NCI-H446 treated with DMSO at 0.1 percent for 48 hours (cell line): ENCODE data around the gene CDC73.
"Not testable (repeated sequence)": the region's sequence is repeated elsewhere in the genome, so short reads cannot be mapped to it uniquely, and the experiment has no call there.

Source experiments
- DNase-seq: peaks from one replicate; lab custom pipeline; 2025; lab: John Stamatoyannopoulos, UW

Gene CDC73

GRCh38 chr1:193181985-193182384 is 60.2 kb downstream of the CDC73 start:
- peak; percentile 82 for DNase-seq

GRCh38 chr1:193183019-193183627 is 61.3 kb downstream of the CDC73 start:
- peak; percentile 56 for DNase-seq

GRCh38 chr1:193184776-193185175 is 62.9 kb downstream of the CDC73 start:
- no peak for DNase-seq

GRCh38 chr1:193185211-193185610 is 63.4 kb downstream of the CDC73 start:
- no peak for DNase-seq

GRCh38 chr1:193185901-193186731 is 64.3 kb downstream of the CDC73 start, which contains the start of gene B3GALT2:
Gene B3GALT2 (minus strand): TSS chr1:193186613. CDS start chr1:193181562, 5,051 bp downstream.
- DNase-seq = peak; percentile 88

- no peak for DNase-seq
Measured at GRCh38 chr1:193187114-193187513, 65.3 kb downstream of the CDC73 start.

- DNase-seq = not testable (repeated sequence)
Measured at GRCh38 chr1:193188915-193189314, 67.1 kb downstream of the CDC73 start.

GRCh38 chr1:193189442-193190095 is 67.7 kb downstream of the CDC73 start:
- no peak for DNase-seq

GRCh38 chr1:193190096-193190744 is 68.4 kb downstream of the CDC73 start:
- DNase-seq = no peak

- DNase-seq = no peak
Measured at GRCh38 chr1:193192586-193192985, 70.8 kb downstream of the CDC73 start.

GRCh38 chr1:193199940-193200339 is 78.1 kb downstream of the CDC73 start:
- no peak for DNase-seq

- no peak for DNase-seq
Measured at GRCh38 chr1:193201021-193201420, 79.2 kb downstream of the CDC73 start.

GRCh38 chr1:193210996-193211395 is 89.2 kb downstream of the CDC73 start:
- no peak for DNase-seq

- no peak for DNase-seq
Measured at GRCh38 chr1:193211539-193211938, 89.7 kb downstream of the CDC73 start.

- DNase-seq = no peak
Measured at GRCh38 chr1:193212637-193213036, 90.8 kb downstream of the CDC73 start.

- no peak for DNase-seq
Measured at GRCh38 chr1:193213998-193214397, 92.2 kb downstream of the CDC73 start.

GRCh38 chr1:193216920-193217319 is 95.1 kb downstream of the CDC73 start:
- DNase-seq = no peak

- DNase-seq = no peak
Measured at GRCh38 chr1:193219391-193219790, 97.6 kb downstream of the CDC73 start.

- no peak for DNase-seq
Measured at GRCh38 chr1:193221651-193222050, 99.8 kb downstream of the CDC73 start.

GRCh38 chr1:193222056-193222615 is 100.3 kb downstream of the CDC73 start:
- DNase-seq = no peak

- DNase-seq = no peak
Measured at GRCh38 chr1:193229136-193229535, 107.3 kb downstream of the CDC73 start.

GRCh38 chr1:193231146-193231545 is 109.3 kb downstream of the CDC73 start:
- not testable (repeated sequence) for DNase-seq
